ENCODE results near the gene CENPQ. TPM values are rescaled to one million over a fixed set of nuclear protein-coding genes. Genes with fewer than 3 reads are reported as not detected.

Gene CENPQ, protein sequence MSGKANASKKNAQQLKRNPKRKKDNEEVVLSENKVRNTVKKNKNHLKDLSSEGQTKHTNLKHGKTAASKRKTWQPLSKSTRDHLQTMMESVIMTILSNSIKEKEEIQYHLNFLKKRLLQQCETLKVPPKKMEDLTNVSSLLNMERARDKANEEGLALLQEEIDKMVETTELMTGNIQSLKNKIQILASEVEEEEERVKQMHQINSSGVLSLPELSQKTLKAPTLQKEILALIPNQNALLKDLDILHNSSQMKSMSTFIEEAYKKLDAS
- total RNA-seq (2022; extraction: Qiagen RNA extraction; ENCODE audit: low read depth), result 6.6 to 8.5 TPM (median 7.9 TPM) in 5 replicates

DNA sequence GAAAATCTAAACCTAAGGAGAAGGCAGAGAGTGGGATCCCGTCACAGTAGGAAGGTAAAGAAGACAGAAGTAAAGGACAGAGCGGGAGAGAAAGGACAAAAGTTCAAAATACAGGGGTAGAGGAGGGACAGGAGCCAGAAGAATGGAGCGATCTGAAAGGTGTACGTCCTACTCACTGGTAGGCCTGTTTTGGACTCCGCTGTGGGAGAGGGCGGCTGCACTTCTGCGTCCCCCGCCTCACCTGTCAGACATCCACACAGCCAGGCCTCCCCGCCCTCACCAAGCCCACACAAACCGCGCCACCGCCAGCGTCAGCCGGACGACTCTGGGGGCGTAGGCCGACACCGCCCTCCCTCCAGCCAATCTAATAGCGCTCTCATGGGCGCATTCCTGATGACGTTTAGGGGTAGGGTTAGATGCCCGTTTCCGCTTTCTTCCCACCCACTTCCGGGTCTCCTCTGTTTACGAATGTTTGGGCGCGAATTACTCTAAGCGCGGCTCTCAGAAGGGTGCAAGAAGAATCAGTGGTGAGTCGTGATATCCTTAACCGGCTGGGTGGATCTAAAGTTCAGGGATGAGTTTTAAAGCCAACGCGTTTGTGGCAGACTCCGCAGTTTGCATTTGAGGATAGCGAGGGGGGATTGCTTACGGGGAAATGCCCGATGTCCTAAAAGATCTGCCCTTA lies at the start of gene CENPQ, which contains the start of gene MMUT:
CENPQ (plus strand) TSS at position 444 of the 685 bp plus-strand sequence. CDS start 6,807 bp downstream, outside the sequence.
MMUT (minus strand) TSS at position 327 of the 685 bp plus-strand sequence. CDS start 3,787 bp downstream, outside the sequence.

GRCh38 chr6:49499623-49500022 lies 36.5 kb downstream of the CENPQ start, which contains the start of gene GLYATL3:
Gene GLYATL3, plus strand, starts transcription at chr6:49499923. Its CDS starts 12,068 bp downstream, at chr6:49511991.

Other genes starting within 250 kb of the CENPQ start
- gene MMUT, start 117 bp upstream of the CENPQ start, total RNA-seq (2022; extraction: Qiagen RNA extraction; ENCODE audit: low read depth), result 4.9 to 7.4 TPM (median 5.8 TPM) in 5 replicates
- gene GLYATL3, start 36.6 kb downstream of the CENPQ start, total RNA-seq (2022; extraction: Qiagen RNA extraction; ENCODE audit: low read depth), result not detected in 5 replicates
- 23.6 to 30.5 TPM (median 25.8 TPM) in 5 replicates for gene C6orf141, start 87.3 kb downstream of the CENPQ start, total RNA-seq (2022; extraction: Qiagen RNA extraction; ENCODE audit: low read depth)
- gene RHAG, start 173.5 kb downstream of the CENPQ start, total RNA-seq (2022; extraction: Qiagen RNA extraction; ENCODE audit: low read depth), result 0.03 to 0.07 TPM in 2 of 5 replicates, not detected in the others